Fibroblast of lung (primary cell): ENCODE measurements around the gene OR51A2. TPM values are rescaled to one million over a fixed set of nuclear protein-coding genes. Genes with fewer than 3 reads are reported as not detected.

Source experiments
- DNase-seq, 2 donors: peaks; one replicate each; pipeline versions ENCODE4 v3.0.0 to v3.0.0-alpha.2; 2010; ENCODE audit warnings: low read depth in 2 of 2
- H2AFZ ChIP-seq: 2 replicates; pipeline ENCODE4 v1.5.1; 2012; ENCODE audit warnings: low read length, control low read depth, inconsistent platforms
- H3K27ac ChIP-seq: 2 replicates; pipeline ENCODE4 v1.5.1; 2011; ENCODE audit warnings: low read length, control low read depth; ENCODE audit not compliant: insufficient read depth
- H3K27me3 ChIP-seq: 2 replicates; pipeline ENCODE4 v1.5.1; 2011; ENCODE audit warnings: mild to moderate bottlenecking, low read length; ENCODE audit not compliant: control insufficient read depth, insufficient read depth
- H3K36me3 ChIP-seq: 2 replicates; pipeline ENCODE4 v1.5.1; 2011; ENCODE audit warnings: low read length; ENCODE audit not compliant: control insufficient read depth, insufficient read depth
- H3K4me1 ChIP-seq: 2 replicates; pipeline ENCODE4 v1.5.1; 2011; ENCODE audit warnings: low read length; ENCODE audit not compliant: control insufficient read depth, insufficient read depth; ENCODE audit errors: extremely low read depth
- H3K4me2 ChIP-seq: 2 replicates; pipeline ENCODE4 v1.5.1; 2011; ENCODE audit warnings: low read length, control low read depth; ENCODE audit not compliant: insufficient read depth; ENCODE audit errors: extremely low read depth
- H3K4me3 ChIP-seq, 4 experiments: fragments of 200-600 bp in 1 of 4; sonication (generic) in 1 of 4; replicated peaks in 1 of 4; 2 replicates each; pipeline ENCODE4 v1.5.1; 2011 to 2016; ENCODE audit warnings: low read length in 4 of 4, low read depth in 3 of 4, mild to moderate bottlenecking in 3 of 4, control low read depth in 2 of 4, inconsistent platforms in 1 of 4, mixed read lengths in 1 of 4; ENCODE audit not compliant: insufficient read depth in 1 of 4; ENCODE audit errors: control extremely low read depth in 1 of 4
- H3K79me2 ChIP-seq: 2 replicates; pipeline ENCODE4 v1.5.1; 2012; ENCODE audit warnings: mild to moderate bottlenecking, low read length, inconsistent platforms; ENCODE audit not compliant: control insufficient read depth, insufficient read depth
- H3K9ac ChIP-seq: 2 replicates; pipeline ENCODE4 v1.5.1; 2011; ENCODE audit warnings: mild to moderate bottlenecking, low read length, control low read depth; ENCODE audit not compliant: insufficient read depth
- H3K9me3 ChIP-seq: 2 replicates; pipeline ENCODE4 v1.5.1; 2012; ENCODE audit warnings: low read depth, low read length; ENCODE audit not compliant: control insufficient read depth, insufficient read depth
- H4K20me1 ChIP-seq: 2 replicates; pipeline ENCODE4 v1.5.1; 2011; ENCODE audit warnings: low read length; ENCODE audit not compliant: control insufficient read depth, insufficient read depth; ENCODE audit errors: extremely low read depth
- EZH2 ChIP-seq: IDR thresholded peaks from 2 replicates; pipeline ENCODE4 v1.5.1; 2012; ENCODE audit warnings: low read length, control low read depth, mild to moderate bottlenecking; ENCODE audit errors: missing control alignments
- polyA plus RNA-seq, 2 donors: library from polyadenylated mRNA; depleted of rRNA in 1 of 2; stranded (reverse) in 1 of 2; unstranded in 1 of 2; fragments of >200 nt; gene quantifications; 2 replicates each; pipeline ENCODE4 v1.2.1, GENCODE V29; 2011 to 2012; ENCODE audit warnings: missing spikeins in 1 of 2
- total RNA-seq: library from RNA; depleted of rRNA; stranded (reverse); fragments of >200 nt; gene quantifications from 2 replicates; pipeline ENCODE4 v1.2.1, GENCODE V29; 2014
- TF ChIP-seq, protein P1 (sequence below), 2 donors: IDR thresholded peaks in 1 of 2; conservative IDR thresholded peaks in 1 of 2; 1 replicate in 1 of 2; 2 replicates in 1 of 2; pipeline ENCODE4 v1.5.1; 2011 to 2012; ENCODE audit warnings: low read length in 2 of 2, control low read depth in 1 of 2, inconsistent platforms in 1 of 2, low read depth in 1 of 2, mild to moderate bottlenecking in 1 of 2

The OR51A2 gene
- total and polyA plus RNA-seq, 2 donors (not counting 1 experiment from before 2014, with no cell fraction given), result not detected

DNA sequence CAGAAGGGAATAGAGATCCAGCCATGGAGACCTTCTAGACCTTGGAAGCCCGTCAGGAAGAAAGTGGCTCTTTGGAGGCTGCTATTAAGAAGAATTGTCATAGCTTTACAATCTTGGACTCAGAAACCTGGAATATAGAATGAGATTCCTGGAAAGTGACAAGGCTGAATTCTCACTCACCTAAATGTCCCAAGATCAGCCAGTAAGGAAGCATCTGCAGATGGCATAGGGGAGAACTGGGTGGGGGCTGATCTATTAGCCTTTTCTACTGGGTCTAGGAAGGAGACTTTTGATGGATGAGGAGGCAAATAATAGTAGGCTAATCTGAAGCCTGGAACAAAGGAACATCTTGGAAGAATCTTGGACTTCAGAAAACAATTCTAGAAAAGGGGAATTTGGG, 31.3 kb downstream of the OR51A2 start, which contains the start of gene OR51G1:
Gene OR51G1, minus strand, starts transcription at position 101 of the 400 bp plus-strand sequence. Its CDS starts 0 bp downstream, at position 101.
- Histone ChIP-seq H3K4me1 (no peaks in the 10 kb centered on the region), H3K9ac (no peak within 1 kb of the TSS), H2AFZ (no peak within 1 kb of the TSS), H3K79me2 (no peaks in the 10 kb centered on the region), H3K4me3 (no peak within 1 kb of the TSS), H4K20me1 (no peaks in the 10 kb centered on the region), H3K27me3 (no peaks in the 10 kb centered on the region), H3K9me3 (no peaks in the 10 kb centered on the region), H3K27ac (no peak within 1 kb of the TSS), H3K36me3 (no peaks in the 10 kb centered on the region), H3K4me2 (no peak within 1 kb of the TSS)
- TF ChIP-seq, protein P1, sequence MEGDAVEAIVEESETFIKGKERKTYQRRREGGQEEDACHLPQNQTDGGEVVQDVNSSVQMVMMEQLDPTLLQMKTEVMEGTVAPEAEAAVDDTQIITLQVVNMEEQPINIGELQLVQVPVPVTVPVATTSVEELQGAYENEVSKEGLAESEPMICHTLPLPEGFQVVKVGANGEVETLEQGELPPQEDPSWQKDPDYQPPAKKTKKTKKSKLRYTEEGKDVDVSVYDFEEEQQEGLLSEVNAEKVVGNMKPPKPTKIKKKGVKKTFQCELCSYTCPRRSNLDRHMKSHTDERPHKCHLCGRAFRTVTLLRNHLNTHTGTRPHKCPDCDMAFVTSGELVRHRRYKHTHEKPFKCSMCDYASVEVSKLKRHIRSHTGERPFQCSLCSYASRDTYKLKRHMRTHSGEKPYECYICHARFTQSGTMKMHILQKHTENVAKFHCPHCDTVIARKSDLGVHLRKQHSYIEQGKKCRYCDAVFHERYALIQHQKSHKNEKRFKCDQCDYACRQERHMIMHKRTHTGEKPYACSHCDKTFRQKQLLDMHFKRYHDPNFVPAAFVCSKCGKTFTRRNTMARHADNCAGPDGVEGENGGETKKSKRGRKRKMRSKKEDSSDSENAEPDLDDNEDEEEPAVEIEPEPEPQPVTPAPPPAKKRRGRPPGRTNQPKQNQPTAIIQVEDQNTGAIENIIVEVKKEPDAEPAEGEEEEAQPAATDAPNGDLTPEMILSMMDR (conservative IDR thresholded peaks at IDR 0.05 in 1 of 2, IDR thresholded peaks at IDR 0.05 in 1 of 2; ENCODE audit: low read depth in 1 of 2, low read length in 2 of 2), result no peak
- TF ChIP-seq EZH2, result no peak
- DNase-seq, result no peak

DNA sequence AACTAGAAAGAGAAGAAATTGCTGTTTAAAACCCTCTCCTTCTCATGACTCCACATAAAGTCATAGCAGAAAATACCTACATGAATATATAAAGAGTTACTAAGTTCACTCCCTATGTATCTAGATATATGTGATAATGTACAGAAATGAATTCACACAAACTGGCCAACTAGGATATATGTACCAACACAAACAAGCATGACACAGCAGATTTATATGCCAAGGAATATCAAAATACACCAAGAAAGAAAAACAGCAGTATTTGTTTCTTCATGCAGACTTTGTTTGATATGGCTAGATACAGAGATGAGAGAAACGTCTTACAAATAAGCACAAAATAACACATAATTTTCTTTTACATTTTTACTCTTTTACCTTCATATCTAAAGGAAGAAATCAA, 33.2 kb downstream of the OR51A2 start:
- no peak overlapping the region for H3K27ac ChIP-seq
- no peaks in the 10 kb centered on the region for H3K9me3 ChIP-seq
- no peak overlapping the region for H3K4me3 ChIP-seq
- no peak overlapping the region for H2AFZ ChIP-seq
- no peaks in the 10 kb centered on the region for H3K27me3 ChIP-seq
- no peaks in the 10 kb centered on the region for H4K20me1 ChIP-seq
- H3K9ac ChIP-seq, result no peak overlapping the region
- H3K36me3 ChIP-seq, result no peaks in the 10 kb centered on the region
- H3K4me2 ChIP-seq, result no peak overlapping the region
- no peaks in the 10 kb centered on the region for H3K4me1 ChIP-seq
- TF ChIP-seq, protein P1 (conservative IDR thresholded peaks at IDR 0.05 in 1 of 2, IDR thresholded peaks at IDR 0.05 in 1 of 2; ENCODE audit: low read depth in 1 of 2, low read length in 2 of 2), result no peak
- no peak for TF ChIP-seq EZH2
- no peak for DNase-seq
- no peaks in the 10 kb centered on the region for H3K79me2 ChIP-seq

DNA sequence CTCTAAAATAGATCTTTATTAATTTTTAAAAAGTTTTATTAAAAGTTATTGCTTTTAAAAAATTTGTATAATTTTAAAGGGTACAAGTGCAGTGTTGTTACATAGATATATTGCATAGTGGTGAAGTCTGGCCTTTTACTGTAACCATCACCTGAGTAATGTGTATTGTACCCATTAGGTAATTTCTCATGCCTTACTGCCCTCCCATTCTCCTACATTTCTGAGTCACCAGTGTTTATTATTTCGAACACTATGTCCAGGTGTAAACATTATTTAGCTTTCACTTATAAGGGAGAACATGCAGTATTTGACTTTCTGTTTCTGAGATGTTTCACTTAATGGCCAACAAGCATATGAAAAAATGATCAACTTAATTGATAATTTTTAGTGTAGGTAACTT, 33.7 kb downstream of the OR51A2 start:
- H3K4me2 ChIP-seq, result no peak overlapping the region
- no peak overlapping the region for H2AFZ ChIP-seq
- DNase-seq, result no peak
- H4K20me1 ChIP-seq, result no peaks in the 10 kb centered on the region
- H3K27ac ChIP-seq, result no peak overlapping the region
- no peaks in the 10 kb centered on the region for H3K27me3 ChIP-seq
- no peaks in the 10 kb centered on the region for H3K79me2 ChIP-seq
- H3K9ac ChIP-seq, result no peak overlapping the region
- H3K9me3 ChIP-seq, result no peaks in the 10 kb centered on the region
- no peaks in the 10 kb centered on the region for H3K4me1 ChIP-seq
- no peak overlapping the region for H3K4me3 ChIP-seq
- TF ChIP-seq, protein P1 (conservative IDR thresholded peaks at IDR 0.05 in 1 of 2, IDR thresholded peaks at IDR 0.05 in 1 of 2; ENCODE audit: low read depth in 1 of 2, low read length in 2 of 2), result no peak
- TF ChIP-seq EZH2, result no peak
- H3K36me3 ChIP-seq, result no peaks in the 10 kb centered on the region
